Mesenchymal stem cell (in vitro differentiated cells and primary cell): Measurements from ENCODE around the gene TAOK1.

ENCODE experiments used
- DNase-seq: peaks from one replicate; pipeline ENCODE4 v3.0.0-alpha.2; 2013
- H2AFZ ChIP-seq: one replicate; pipeline ENCODE4 v1.6.1; 2013; ENCODE audit warnings: low read depth, mild to moderate bottlenecking, control low read depth, inconsistent platforms, low read length, moderate library complexity
- H2AK5ac ChIP-seq: 2 replicates; pipeline ENCODE4 v1.6.1; 2013; ENCODE audit warnings: low read length, moderate library complexity, mild to moderate bottlenecking, inconsistent platforms; ENCODE audit not compliant: severe bottlenecking
- H2BK120ac ChIP-seq: one replicate; pipeline ENCODE4 v1.6.1; 2013; ENCODE audit warnings: low read depth, mild to moderate bottlenecking, inconsistent platforms, low read length, moderate library complexity
- H2BK12ac ChIP-seq, 2 experiments: one replicate each; pipeline ENCODE4 v1.6.1; 2013; ENCODE audit warnings: inconsistent platforms in 2 of 2, low read length in 2 of 2, mild to moderate bottlenecking in 2 of 2, moderate library complexity in 2 of 2, control low read depth in 1 of 2
- H2BK15ac ChIP-seq: one replicate; pipeline ENCODE4 v1.6.1; 2013; ENCODE audit warnings: mild to moderate bottlenecking, low read depth, inconsistent platforms; ENCODE audit not compliant: poor library complexity, severe bottlenecking
- H2BK5ac ChIP-seq: 2 replicates; pipeline ENCODE4 v1.6.1; 2013; ENCODE audit warnings: low read depth, mild to moderate bottlenecking, low read length, control low read depth, inconsistent platforms; ENCODE audit not compliant: poor library complexity, severe bottlenecking
- H3K14ac ChIP-seq, 2 experiments: one replicate each; pipeline ENCODE4 v1.6.1; 2013; ENCODE audit warnings: inconsistent platforms in 2 of 2, low read length in 2 of 2, control low read depth in 1 of 2, mild to moderate bottlenecking in 1 of 2, moderate library complexity in 1 of 2
- H3K18ac ChIP-seq, 2 experiments: one replicate each; pipeline ENCODE4 v1.6.1; 2013; ENCODE audit warnings: inconsistent platforms in 2 of 2, low read length in 2 of 2, control low read depth in 1 of 2, low read depth in 1 of 2, mild to moderate bottlenecking in 1 of 2
- H3K23ac ChIP-seq, 2 experiments: one replicate each; pipeline ENCODE4 v1.6.1; 2013; ENCODE audit warnings: inconsistent platforms in 2 of 2, low read length in 2 of 2, mild to moderate bottlenecking in 2 of 2, moderate library complexity in 2 of 2, control low read depth in 1 of 2
- H3K27ac ChIP-seq: 2 replicates; pipeline ENCODE4 v1.5.1; 2013; ENCODE audit warnings: mild to moderate bottlenecking, moderate library complexity, low read length, control low read depth, inconsistent platforms; ENCODE audit not compliant: poor library complexity, severe bottlenecking
- H3K27me3 ChIP-seq, 2 experiments: 2 replicates each; pipeline versions ENCODE4 v1.6.1 to v1.7.0; 2013; ENCODE audit warnings: low read length in 2 of 2, mild to moderate bottlenecking in 2 of 2, moderate library complexity in 2 of 2, control low read depth in 1 of 2, inconsistent platforms in 1 of 2; ENCODE audit not compliant: control insufficient read depth in 1 of 2, insufficient read depth in 1 of 2
- H3K36me3 ChIP-seq, 2 experiments: 2 replicates each; pipeline versions ENCODE4 v1.6.1 to v1.7.0; 2013; ENCODE audit warnings: low read length in 2 of 2, control low read depth in 1 of 2, inconsistent platforms in 1 of 2, low read depth in 1 of 2, mild to moderate bottlenecking in 1 of 2; ENCODE audit not compliant: insufficient read depth in 2 of 2, control insufficient read depth in 1 of 2
- H3K4ac ChIP-seq, 2 experiments: one replicate each; pipeline ENCODE4 v1.6.1; 2013; ENCODE audit warnings: inconsistent platforms in 2 of 2, low read length in 2 of 2, mild to moderate bottlenecking in 2 of 2, moderate library complexity in 2 of 2, control low read depth in 1 of 2, low read depth in 1 of 2
- H3K4me1 ChIP-seq: 2 replicates; pipeline ENCODE4 v1.6.1; 2013; ENCODE audit warnings: low read depth, low read length, control low read depth; ENCODE audit not compliant: control insufficient read depth, insufficient read depth
- H3K4me2 ChIP-seq: 2 replicates; pipeline ENCODE4 v1.6.1; 2013; ENCODE audit warnings: low read length, mild to moderate bottlenecking, inconsistent platforms; ENCODE audit not compliant: poor library complexity, severe bottlenecking
- H3K4me3 ChIP-seq, 2 experiments: 2 replicates each; pipeline versions ENCODE4 v1.5.1 to v1.7.0; 2013; ENCODE audit warnings: low read length in 2 of 2, mild to moderate bottlenecking in 2 of 2, control low read depth in 1 of 2, low read depth in 1 of 2; ENCODE audit not compliant: insufficient read depth in 1 of 2
- H3K79me1 ChIP-seq: replicated peaks from 2 replicates; pipeline ENCODE4 v1.6.1; 2013; ENCODE audit warnings: mild to moderate bottlenecking, control low read depth, low read length, inconsistent platforms; ENCODE audit not compliant: poor library complexity, severe bottlenecking
- H3K9ac ChIP-seq: 2 replicates; pipeline ENCODE4 v1.7.0; 2013; ENCODE audit warnings: mild to moderate bottlenecking, low read length, moderate library complexity
- H3K9me3 ChIP-seq: 2 replicates; pipeline ENCODE4 v1.7.0; 2013; ENCODE audit warnings: mild to moderate bottlenecking, low read length; ENCODE audit not compliant: control insufficient read depth
- H4K8ac ChIP-seq: one replicate; pipeline ENCODE4 v1.6.1; 2013; ENCODE audit warnings: inconsistent platforms, mild to moderate bottlenecking, low read length, moderate library complexity
- H4K91ac ChIP-seq: one replicate; pipeline ENCODE4 v1.6.1; 2013; ENCODE audit warnings: mild to moderate bottlenecking, low read length, inconsistent platforms
- WGBS: methylation state at CpG from one replicate; pipeline ENCODE4 v1.1.7; 2013; ENCODE audit warnings: mixed read lengths; 5-methylcytosine and 5-hydroxymethylcytosine counted together

The TAOK1 gene

DNA sequence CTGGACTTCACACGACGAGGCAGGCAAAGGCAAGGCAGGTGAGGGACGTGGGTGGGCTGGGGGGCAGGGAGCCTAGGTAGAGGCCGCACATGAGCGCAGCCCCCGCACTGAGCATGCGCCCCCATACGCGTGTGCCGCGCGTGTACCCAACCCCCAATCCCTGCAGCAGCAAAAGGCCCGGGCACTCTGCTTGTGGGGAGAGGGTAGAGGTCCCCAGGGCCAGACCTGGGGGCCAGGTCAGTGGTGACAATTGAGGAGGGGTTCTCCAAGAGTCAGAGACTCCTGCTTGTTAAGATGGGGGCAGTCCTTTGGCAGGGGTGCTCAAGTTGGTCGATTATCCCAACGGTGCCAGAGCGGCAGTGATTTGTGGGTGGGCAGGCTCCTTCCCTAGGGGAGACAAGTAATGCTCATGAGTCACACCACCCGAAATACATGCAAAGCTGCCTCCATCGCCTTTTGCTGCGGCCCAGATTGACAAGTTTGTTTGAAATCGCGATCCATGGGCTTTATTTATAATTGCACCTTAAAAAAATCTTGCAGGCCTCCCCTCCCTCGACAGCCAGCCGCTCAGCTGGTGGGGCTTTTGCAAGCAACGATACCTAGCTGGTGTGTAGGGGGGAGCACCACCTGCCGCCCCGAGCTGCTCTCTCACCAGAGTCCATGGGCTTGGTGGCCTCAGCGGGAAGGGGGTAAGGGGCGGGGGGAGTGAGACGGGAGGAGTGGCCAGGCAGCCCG lies 200.4 kb downstream of the TAOK1 start:
- Histone ChIP-seq H4K8ac (peak overlapping the region; percentile 57), H4K91ac (peak overlapping the region; percentile 20), H2BK15ac (no peak overlapping the region), H2BK120ac (peak overlapping the region; percentile 69), H3K4me3 (peak overlapping the region; percentile 43 to 88), H3K27ac (peak overlapping the region; percentile 69), H3K36me3 (no peaks in the 10 kb centered on the region), H2AK5ac (no peak overlapping the region), H3K4ac (peak overlapping the region in 1 of 2 experiments; percentile 32), H3K4me2 (peak overlapping the region; percentile 85), H3K27me3 (no peaks in the 10 kb centered on the region), H2BK5ac (no peak overlapping the region), H3K4me1 (peaks cover 61% of the 10 kb centered on the region), H3K23ac (peak overlapping the region in 1 of 2 experiments; percentile 53), H3K14ac (no peak overlapping the region), H3K79me1 (no peaks in the 10 kb centered on the region), H3K18ac (peak overlapping the region in 1 of 2 experiments; percentile 67), H3K9me3 (no peaks in the 10 kb centered on the region), H2AFZ (no peak overlapping the region), H2BK12ac (peak overlapping the region in 1 of 2 experiments; percentile 75), H3K9ac (peak overlapping the region; percentile 85)
- 40% methylated on average over 28 of the region's 30 CpGs for WGBS
- peak; percentile 68 for DNase-seq

DNA sequence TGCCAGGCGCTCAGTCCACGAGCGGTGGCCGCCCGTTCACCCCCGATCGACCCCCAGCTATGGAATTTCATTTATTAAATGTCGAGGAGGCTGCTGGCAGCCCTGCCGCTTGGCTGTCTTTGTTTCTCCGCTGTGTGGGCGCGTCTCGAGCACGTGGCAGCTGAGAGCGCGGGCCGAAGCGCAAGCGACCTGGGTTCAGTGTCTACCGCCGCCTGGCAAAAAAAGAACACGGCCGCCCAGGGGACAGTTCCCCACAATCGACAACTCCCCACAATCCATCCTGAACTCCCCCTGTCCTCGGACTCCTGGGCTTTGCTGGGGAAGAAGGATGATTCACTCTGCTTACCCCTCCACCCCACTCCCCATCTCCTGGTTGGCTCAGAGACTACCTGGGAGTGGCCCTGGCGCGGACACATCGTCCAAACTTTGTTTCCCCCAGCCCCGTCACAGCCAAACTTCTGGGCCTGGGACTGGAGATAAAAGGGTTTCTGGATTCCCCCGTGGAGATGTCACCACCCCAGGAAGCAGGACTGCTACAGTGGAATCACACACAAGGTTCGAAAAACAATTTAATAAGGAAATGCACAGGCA lies 201.1 kb downstream of the TAOK1 start:
- DNase-seq: peak; percentile 63
- Histone ChIP-seq H3K36me3 (no peaks in the 10 kb centered on the region), H4K8ac (peak overlapping the region; percentile 57), H3K79me1 (peaks cover 3% of the 10 kb centered on the region), H3K4me3 (peak overlapping the region; percentile 43 to 88), H2AFZ (peak overlapping the region; percentile 70), H3K14ac (no peak overlapping the region), H3K27me3 (no peaks in the 10 kb centered on the region), H3K4me1 (peaks cover 61% of the 10 kb centered on the region), H2AK5ac (no peak overlapping the region), H4K91ac (no peak overlapping the region), H2BK120ac (peak overlapping the region; percentile 69), H3K9me3 (no peaks in the 10 kb centered on the region), H3K4ac (peak overlapping the region in 1 of 2 experiments; percentile 32), H3K4me2 (peak overlapping the region; percentile 85), H3K9ac (peak overlapping the region; percentile 85), H3K27ac (peak overlapping the region; percentile 69), H2BK5ac (no peak overlapping the region), H3K23ac (peak overlapping the region in 1 of 2 experiments; percentile 53), H2BK12ac (peak overlapping the region in 1 of 2 experiments; percentile 73), H3K18ac (peak overlapping the region; percentile 66 to 67), H2BK15ac (peak overlapping the region; percentile 40)
- 8% methylated on average over 28 of the region's 31 CpGs for WGBS

DNA sequence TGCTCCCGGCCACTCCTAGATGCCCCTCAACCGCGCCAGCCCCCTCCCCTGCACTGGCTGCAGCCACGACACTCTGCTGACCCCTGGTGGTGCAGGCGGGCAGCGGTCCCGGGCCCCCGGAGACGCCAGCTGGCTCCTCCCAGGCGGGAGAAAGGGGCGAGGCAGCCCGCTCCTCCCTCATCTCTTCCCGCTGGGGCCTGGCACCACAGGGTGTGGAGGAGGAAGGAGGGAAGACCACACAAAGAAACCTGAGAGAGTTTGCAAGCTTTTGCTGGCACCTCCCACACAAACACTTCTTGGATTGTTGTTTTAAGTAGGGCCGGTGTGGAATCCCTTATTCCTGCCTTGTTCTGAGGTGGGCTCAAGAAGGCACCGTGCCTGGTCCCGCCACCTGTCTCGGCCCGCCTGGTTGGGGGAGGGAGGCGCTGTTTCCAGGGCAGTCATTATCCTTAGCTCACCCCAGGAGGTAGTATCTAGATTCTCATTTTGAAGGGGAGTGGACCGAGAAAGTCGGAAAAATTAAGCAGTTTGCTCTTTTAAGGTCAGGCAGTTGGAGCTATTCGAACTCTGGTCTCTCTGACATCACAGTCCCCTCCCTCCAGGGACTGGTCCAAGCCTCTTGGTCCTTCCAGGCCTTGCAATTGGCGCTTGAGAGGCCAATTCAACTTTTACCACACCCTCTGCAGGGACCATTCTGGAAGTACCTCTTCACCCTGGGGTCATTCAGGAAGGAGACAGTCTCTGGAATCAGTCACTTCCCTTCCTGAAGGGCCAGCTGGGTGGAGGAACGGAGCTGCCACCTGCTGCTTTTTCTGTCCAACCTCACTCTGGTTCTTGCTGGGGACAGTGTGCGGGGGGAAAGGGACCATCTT lies 201.8 kb downstream of the TAOK1 start:
- Histone ChIP-seq H3K9me3 (no peaks in the 10 kb centered on the region), H3K27ac (peak overlapping the region; percentile 69), H4K8ac (no peak overlapping the region), H3K79me1 (peaks cover 3% of the 10 kb centered on the region), H3K9ac (peak overlapping the region; percentile 85), H2BK15ac (peak overlapping the region; percentile 40), H2BK120ac (no peak overlapping the region), H3K14ac (no peak overlapping the region), H2AK5ac (no peak overlapping the region), H3K36me3 (no peaks in the 10 kb centered on the region), H3K4me2 (peak overlapping the region; percentile 85), H3K4me1 (peaks cover 59% of the 10 kb centered on the region), H3K18ac (no peak overlapping the region), H3K23ac (no peak overlapping the region), H2AFZ (no peak overlapping the region), H3K27me3 (no peaks in the 10 kb centered on the region), H3K4me3 (peak overlapping the region; percentile 43 to 88), H2BK12ac (peak overlapping the region in 1 of 2 experiments; percentile 31), H4K91ac (no peak overlapping the region), H2BK5ac (no peak overlapping the region), H3K4ac (no peak overlapping the region)
- peak; percentile 81 for DNase-seq
- WGBS: 10% methylated on average over 19 of the region's 25 CpGs
